ENCODE data around the gene GCHFR.

DNA sequence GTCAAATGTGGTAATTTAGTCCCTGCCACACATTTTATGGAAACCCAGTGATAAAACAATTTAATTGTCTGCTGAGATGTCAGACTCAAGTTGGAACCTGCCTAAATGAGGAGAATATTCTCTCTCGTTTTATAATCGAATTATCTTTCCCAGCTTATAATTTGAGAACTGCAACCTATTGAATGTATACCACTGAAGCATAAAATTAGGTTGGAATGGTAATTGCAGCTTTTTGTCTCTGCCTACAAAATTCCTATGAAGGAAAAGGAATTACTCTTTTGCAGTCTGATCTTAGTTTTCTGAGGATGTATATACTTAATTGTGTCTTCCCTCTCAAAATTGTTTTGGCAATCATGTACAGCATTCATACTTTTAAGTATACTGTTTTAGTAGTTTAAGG, 39.9 kb upstream of the GCHFR start:
- TF ChIP-seq, protein P1, sequence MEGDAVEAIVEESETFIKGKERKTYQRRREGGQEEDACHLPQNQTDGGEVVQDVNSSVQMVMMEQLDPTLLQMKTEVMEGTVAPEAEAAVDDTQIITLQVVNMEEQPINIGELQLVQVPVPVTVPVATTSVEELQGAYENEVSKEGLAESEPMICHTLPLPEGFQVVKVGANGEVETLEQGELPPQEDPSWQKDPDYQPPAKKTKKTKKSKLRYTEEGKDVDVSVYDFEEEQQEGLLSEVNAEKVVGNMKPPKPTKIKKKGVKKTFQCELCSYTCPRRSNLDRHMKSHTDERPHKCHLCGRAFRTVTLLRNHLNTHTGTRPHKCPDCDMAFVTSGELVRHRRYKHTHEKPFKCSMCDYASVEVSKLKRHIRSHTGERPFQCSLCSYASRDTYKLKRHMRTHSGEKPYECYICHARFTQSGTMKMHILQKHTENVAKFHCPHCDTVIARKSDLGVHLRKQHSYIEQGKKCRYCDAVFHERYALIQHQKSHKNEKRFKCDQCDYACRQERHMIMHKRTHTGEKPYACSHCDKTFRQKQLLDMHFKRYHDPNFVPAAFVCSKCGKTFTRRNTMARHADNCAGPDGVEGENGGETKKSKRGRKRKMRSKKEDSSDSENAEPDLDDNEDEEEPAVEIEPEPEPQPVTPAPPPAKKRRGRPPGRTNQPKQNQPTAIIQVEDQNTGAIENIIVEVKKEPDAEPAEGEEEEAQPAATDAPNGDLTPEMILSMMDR (IDR thresholded peaks at IDR 0.05; ENCODE audit: low read depth, low read length, poor library complexity, severe bottlenecking): no peak
- no peak for TF ChIP-seq EZH2phosphoT487 (IDR thresholded peaks at IDR 0.05; ENCODE audit: borderline replicate concordance, low read length)
